HG03558 (cell line): Measurements from ENCODE around the gene PLXNC1.
"Not testable (repeated sequence)": the region's sequence is repeated elsewhere in the genome, so short reads cannot be mapped to it uniquely, and the experiment has no call there.

Experiments
- ATAC-seq: cut with Tn5 transposase; IDR thresholded peaks from one replicate; pipeline ENCODE4 v1.9.1; 2021; ENCODE audit warnings: moderate number of reproducible peaks; ENCODE audit not compliant: unreplicated experiment; ENCODE audit errors: extremely low read depth

PLXNC1 gene

GRCh38 chr12:94280063-94280462, 131.7 kb downstream of the PLXNC1 start:
- no peak for ATAC-seq

GRCh38 chr12:94282675-94283074, 134.3 kb downstream of the PLXNC1 start:
- ATAC-seq = no peak

- ATAC-seq = no peak
These were observed 135.7 kb downstream of the PLXNC1 start for GRCh38 chr12:94284046-94284445.

- no peak for ATAC-seq
These were observed 136.5 kb downstream of the PLXNC1 start for GRCh38 chr12:94284859-94285258.

- ATAC-seq = no peak
These were observed 137.7 kb downstream of the PLXNC1 start for GRCh38 chr12:94285943-94286582.

- no peak for ATAC-seq
These were observed 138.3 kb downstream of the PLXNC1 start for GRCh38 chr12:94286583-94287244.

- no peak for ATAC-seq
These were observed 138.9 kb downstream of the PLXNC1 start for GRCh38 chr12:94287245-94287628.

GRCh38 chr12:94289461-94290312, 141.3 kb downstream of the PLXNC1 start:
- no peak for ATAC-seq

- ATAC-seq = no peak
These were observed 142.0 kb downstream of the PLXNC1 start for GRCh38 chr12:94290353-94290752.

GRCh38 chr12:94297096-94297699, 148.8 kb downstream of the PLXNC1 start:
- ATAC-seq = no peak

GRCh38 chr12:94297876-94298505, 149.6 kb downstream of the PLXNC1 start:
- no peak for ATAC-seq

- ATAC-seq = no peak
These were observed 151.5 kb downstream of the PLXNC1 start for GRCh38 chr12:94299846-94300245.

GRCh38 chr12:94304012-94304411, 155.6 kb downstream of the PLXNC1 start:
- no peak for ATAC-seq

GRCh38 chr12:94304566-94305061, 156.2 kb downstream of the PLXNC1 start:
- no peak for ATAC-seq

GRCh38 chr12:94305130-94305957, 157.0 kb downstream of the PLXNC1 start:
- ATAC-seq = no peak

- no peak for ATAC-seq
These were observed 160.2 kb downstream of the PLXNC1 start for GRCh38 chr12:94308612-94309011.

- peak; percentile 75 for ATAC-seq
These were observed 161.0 kb downstream of the PLXNC1 start for GRCh38 chr12:94309373-94309772.

- no peak for ATAC-seq
These were observed 164.0 kb downstream of the PLXNC1 start for GRCh38 chr12:94312378-94312777.

- not testable (repeated sequence) for ATAC-seq
These were observed 168.2 kb downstream of the PLXNC1 start for GRCh38 chr12:94316600-94316999.
